PC-3 (cell line): ENCODE results near the gene MAP6.

Experiments used
- CTCF ChIP-seq: fragments of 300-600 bp; sonication (generic); conservative IDR thresholded peaks from 2 replicates; pipeline ENCODE4 v1.5.1; 2017; ENCODE audit warnings: antibody characterized with exemption, low read depth, mild to moderate bottlenecking, low read length
- EZH2 ChIP-seq: fragments of 300-600 bp; sonication (generic); IDR thresholded peaks from one replicate; pipeline ENCODE4 v1.6.1; 2017; ENCODE audit warnings: antibody characterized with exemption, mild to moderate bottlenecking, low read length; ENCODE audit not compliant: unreplicated experiment
- EZH2phosphoT487 ChIP-seq: fragments of 300-600 bp; sonication (generic); IDR thresholded peaks from 2 replicates; pipeline ENCODE4 v1.6.1; 2018; ENCODE audit warnings: mild to moderate bottlenecking, antibody characterized with exemption, low read length, borderline replicate concordance

DNA sequence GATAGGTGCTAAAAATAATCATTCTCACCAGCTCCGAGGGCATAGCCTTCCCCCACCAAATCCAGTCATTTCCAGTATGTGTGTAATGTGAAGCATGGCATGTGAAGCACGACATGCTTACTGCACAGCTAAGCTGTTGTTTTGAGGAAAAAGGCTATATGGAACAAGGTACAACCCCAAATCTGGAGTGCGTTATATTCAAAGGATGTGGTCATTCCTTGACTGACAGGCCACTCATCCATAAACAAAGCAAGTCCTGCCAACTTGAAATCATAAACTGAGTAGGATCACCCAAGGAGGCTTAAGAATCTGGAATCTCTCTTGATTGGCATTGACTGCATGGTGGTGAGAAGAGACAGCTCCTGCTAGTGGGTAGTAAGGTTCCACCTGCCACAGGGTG lies 3.7 kb downstream of the MAP6 start:
- no peak for TF ChIP-seq CTCF
- no peak for TF ChIP-seq EZH2
- no peak for TF ChIP-seq EZH2phosphoT487
